ENCODE data around the gene TTC8. TPM values are rescaled to one million over a fixed set of nuclear protein-coding genes. Genes with fewer than 3 reads are reported as not detected.

Gene TTC8
- total RNA-seq, 1 donor from 2014 or later = 24.7 TPM

DNA sequence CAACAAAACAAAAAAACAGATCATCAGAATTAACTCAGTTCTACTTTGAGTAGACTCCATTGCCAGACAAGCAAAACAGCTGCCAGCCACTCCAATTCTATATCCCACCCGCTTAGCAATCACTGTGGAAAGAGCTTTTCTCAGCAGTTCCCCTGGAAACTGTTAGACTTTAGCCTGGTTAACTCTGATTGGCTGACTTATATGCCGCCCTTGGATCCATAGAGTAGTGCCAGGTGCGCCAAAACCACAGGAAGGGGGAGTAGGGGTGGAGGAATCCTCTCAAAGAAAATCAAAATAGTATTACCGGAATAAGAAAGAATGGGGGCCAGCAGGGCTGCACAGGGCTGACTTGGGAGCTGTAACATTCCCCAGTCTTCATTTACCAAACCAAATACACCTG lies 26.3 kb upstream of the TTC8 start:
- Mint-ChIP-seq H3K27ac (ENCODE audit: unreplicated experiment) (no peak overlapping the region), H3K27me3 (ENCODE audit: low read depth) (peaks cover 44% of the 10 kb centered on the region)

DNA sequence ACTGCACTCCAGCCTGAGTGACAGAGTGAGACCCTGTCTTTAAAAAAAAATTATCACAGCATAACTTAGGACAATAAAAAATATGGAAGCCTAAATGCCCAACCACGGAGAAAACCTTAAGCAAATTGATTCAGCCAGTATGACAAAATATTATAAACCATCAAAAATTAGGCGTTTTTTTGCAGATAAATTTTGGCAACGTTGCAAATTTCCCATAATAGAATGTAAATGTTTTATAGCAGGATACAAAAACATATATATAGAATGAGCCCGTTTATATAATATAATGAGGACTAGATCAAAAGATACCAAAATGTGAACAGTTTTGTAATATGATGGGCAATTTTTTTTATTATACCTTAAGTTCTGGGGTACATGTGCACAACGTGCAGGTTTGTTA lies 24.9 kb upstream of the TTC8 start:
- Mint-ChIP-seq H3K36me3 (ENCODE audit: low read depth) (no peaks in the 10 kb centered on the region), H3K27ac (ENCODE audit: unreplicated experiment) (no peak overlapping the region), H3K4me1 (peaks cover 4% of the 10 kb centered on the region), H3K9me3 (no peaks in the 10 kb centered on the region), H3K4me3 (no peak overlapping the region), H3K27me3 (ENCODE audit: low read depth) (peaks cover 33% of the 10 kb centered on the region)
- DNase-seq (ENCODE audit: low read depth, low spot score) = no peak
- TF ChIP-seq, protein P1, sequence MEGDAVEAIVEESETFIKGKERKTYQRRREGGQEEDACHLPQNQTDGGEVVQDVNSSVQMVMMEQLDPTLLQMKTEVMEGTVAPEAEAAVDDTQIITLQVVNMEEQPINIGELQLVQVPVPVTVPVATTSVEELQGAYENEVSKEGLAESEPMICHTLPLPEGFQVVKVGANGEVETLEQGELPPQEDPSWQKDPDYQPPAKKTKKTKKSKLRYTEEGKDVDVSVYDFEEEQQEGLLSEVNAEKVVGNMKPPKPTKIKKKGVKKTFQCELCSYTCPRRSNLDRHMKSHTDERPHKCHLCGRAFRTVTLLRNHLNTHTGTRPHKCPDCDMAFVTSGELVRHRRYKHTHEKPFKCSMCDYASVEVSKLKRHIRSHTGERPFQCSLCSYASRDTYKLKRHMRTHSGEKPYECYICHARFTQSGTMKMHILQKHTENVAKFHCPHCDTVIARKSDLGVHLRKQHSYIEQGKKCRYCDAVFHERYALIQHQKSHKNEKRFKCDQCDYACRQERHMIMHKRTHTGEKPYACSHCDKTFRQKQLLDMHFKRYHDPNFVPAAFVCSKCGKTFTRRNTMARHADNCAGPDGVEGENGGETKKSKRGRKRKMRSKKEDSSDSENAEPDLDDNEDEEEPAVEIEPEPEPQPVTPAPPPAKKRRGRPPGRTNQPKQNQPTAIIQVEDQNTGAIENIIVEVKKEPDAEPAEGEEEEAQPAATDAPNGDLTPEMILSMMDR (conservative IDR thresholded peaks at IDR 0.05) = no peak

More for the DNA sequence above, 26.3 kb upstream of the TTC8 start:
- H3K4me3 Mint-ChIP-seq = no peak overlapping the region
- no peaks in the 10 kb centered on the region for H3K9me3 Mint-ChIP-seq
- TF ChIP-seq, protein P1 (conservative IDR thresholded peaks at IDR 0.05) = no peak
- no peak for DNase-seq (ENCODE audit: low read depth, low spot score)
- H3K36me3 Mint-ChIP-seq (ENCODE audit: low read depth) = no peaks in the 10 kb centered on the region
- H3K4me1 Mint-ChIP-seq = peaks cover 4% of the 10 kb centered on the region

DNA sequence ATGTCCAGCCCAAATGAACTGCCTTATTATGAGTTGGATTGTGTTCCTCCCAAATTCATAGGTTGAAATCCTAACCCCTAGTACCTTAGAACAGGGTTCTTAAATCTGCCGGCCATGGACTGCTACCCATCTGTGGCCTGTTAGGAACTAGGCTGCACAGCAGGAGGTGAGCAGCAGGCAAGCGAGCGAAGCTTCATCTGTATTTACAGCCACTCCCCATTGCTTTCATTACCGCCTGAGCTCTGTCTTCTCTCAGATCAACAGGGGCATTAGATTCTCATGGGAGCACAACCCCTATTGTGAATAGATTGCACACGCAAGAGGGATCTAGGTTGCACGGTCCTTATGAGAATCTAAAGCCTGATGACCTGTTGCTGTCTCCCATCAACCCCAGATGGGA lies 21.9 kb upstream of the TTC8 start:
- Mint-ChIP-seq H3K9me3 (peaks cover 6% of the 10 kb centered on the region), H3K36me3 (ENCODE audit: low read depth) (no peaks in the 10 kb centered on the region), H3K4me3 (no peak overlapping the region), H3K4me1 (peaks cover 4% of the 10 kb centered on the region), H3K27me3 (ENCODE audit: low read depth) (peaks cover 25% of the 10 kb centered on the region), H3K27ac (ENCODE audit: unreplicated experiment) (no peak overlapping the region)
- TF ChIP-seq, protein P1 (conservative IDR thresholded peaks at IDR 0.05) = no peak
- DNase-seq (ENCODE audit: low read depth, low spot score) = no peak

DNA sequence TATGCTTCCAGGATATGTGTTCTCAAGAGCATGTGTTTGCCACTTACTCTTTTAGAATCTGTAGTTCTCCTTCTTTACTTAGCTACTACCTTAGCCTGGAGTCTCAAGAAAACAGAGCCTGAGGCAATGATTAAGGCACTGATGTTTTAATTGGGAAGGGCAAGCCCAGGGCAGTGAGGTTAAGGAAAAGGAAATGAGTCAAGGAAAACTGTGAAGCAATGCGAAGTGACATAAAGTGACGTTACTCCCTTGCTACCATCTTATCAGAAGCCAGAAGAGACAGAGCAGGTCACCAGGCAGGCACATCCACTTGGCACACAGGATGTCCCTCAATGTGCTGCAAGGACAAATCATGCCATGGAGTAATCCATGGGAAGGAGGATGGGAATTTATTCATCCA lies 20.4 kb upstream of the TTC8 start:
- H3K36me3 Mint-ChIP-seq (ENCODE audit: low read depth) = no peaks in the 10 kb centered on the region
- DNase-seq (ENCODE audit: low read depth, low spot score) = no peak
- H3K9me3 Mint-ChIP-seq = peaks cover 9% of the 10 kb centered on the region
- H3K27ac Mint-ChIP-seq (ENCODE audit: unreplicated experiment) = no peak overlapping the region
- H3K27me3 Mint-ChIP-seq (ENCODE audit: low read depth) = peaks cover 13% of the 10 kb centered on the region
- H3K4me3 Mint-ChIP-seq = no peak overlapping the region
- peaks cover 4% of the 10 kb centered on the region for H3K4me1 Mint-ChIP-seq
- TF ChIP-seq, protein P1 (conservative IDR thresholded peaks at IDR 0.05) = no peak

DNA sequence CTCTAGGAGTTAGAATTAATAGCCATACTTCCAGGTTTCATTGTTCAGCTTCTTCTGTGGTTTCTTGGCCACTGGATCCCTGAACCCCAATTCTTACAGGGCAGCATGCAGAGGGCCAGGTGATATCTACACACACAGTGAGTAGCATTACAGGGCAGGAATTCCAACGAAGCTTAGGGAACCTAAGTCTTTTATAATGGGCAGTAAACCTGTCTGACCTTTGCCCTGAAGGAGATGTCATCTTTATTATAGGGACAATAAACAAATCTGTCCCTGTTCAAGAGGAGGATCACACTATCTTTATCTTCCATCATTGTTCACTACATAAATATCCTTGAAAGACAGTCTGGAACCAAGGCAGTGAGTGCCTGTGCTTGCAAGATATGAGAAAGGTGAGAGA lies 20.0 kb upstream of the TTC8 start:
- TF ChIP-seq, protein P1 (conservative IDR thresholded peaks at IDR 0.05) = no peak
- Mint-ChIP-seq H3K4me1 (peaks cover 4% of the 10 kb centered on the region), H3K36me3 (ENCODE audit: low read depth) (no peaks in the 10 kb centered on the region), H3K9me3 (peaks cover 11% of the 10 kb centered on the region), H3K27ac (ENCODE audit: unreplicated experiment) (no peak overlapping the region), H3K27me3 (ENCODE audit: low read depth) (peaks cover 9% of the 10 kb centered on the region), H3K4me3 (no peak overlapping the region)
- no peak for DNase-seq (ENCODE audit: low read depth, low spot score)

DNA sequence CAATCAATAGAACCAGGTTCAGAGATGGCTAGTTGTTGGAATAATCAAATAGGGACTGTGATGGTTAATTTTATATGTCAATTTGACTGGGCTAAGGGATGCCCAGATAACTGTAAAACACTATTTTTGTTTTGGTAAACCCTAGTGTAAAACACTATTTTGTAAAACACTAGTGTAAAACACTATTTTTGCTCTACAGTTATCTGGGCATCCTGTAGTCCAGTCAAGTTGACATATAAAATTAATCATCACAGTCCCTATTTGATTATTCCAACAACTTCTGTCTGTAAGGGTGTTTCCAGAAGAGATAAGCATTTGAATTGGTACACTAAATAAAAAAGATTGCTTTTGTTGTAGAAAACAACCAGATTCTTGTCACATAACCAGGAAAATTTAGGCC lies 16.1 kb upstream of the TTC8 start:
- Mint-ChIP-seq H3K9me3 (peaks cover 13% of the 10 kb centered on the region), H3K4me3 (no peak overlapping the region), H3K4me1 (no peaks in the 10 kb centered on the region), H3K27me3 (ENCODE audit: low read depth) (peaks cover 9% of the 10 kb centered on the region), H3K36me3 (ENCODE audit: low read depth) (no peaks in the 10 kb centered on the region), H3K27ac (ENCODE audit: unreplicated experiment) (no peak overlapping the region)
- TF ChIP-seq, protein P1 (conservative IDR thresholded peaks at IDR 0.05) = no peak
- DNase-seq (ENCODE audit: low read depth, low spot score) = no peak
